ENCODE results near the gene PPP3CA.
"Not testable (repeated sequence)": the region's sequence is repeated elsewhere in the genome, so short reads cannot be mapped to it uniquely, and the experiment has no call there.

The PPP3CA gene

DNA sequence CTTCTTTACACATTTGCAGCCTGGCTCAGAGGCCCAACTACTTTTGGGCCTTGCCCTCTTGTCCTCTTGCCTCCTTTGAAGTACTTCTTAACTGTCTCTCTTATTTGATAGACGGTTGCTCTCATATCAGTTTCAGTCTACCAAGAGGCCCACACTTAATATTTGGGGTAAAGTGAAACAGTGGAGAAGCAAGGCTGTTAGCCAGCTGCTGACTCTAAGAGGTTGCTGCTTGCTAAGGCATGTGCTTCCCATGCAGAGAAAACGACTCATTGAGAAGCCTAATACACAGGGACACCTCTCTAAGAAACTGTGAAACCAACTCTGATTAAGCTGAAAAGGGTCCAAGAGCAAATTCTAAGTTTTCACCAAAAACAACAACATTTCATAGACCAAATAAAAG lies 94.6 kb downstream of the PPP3CA start:
- DNase-seq = no peak

DNA sequence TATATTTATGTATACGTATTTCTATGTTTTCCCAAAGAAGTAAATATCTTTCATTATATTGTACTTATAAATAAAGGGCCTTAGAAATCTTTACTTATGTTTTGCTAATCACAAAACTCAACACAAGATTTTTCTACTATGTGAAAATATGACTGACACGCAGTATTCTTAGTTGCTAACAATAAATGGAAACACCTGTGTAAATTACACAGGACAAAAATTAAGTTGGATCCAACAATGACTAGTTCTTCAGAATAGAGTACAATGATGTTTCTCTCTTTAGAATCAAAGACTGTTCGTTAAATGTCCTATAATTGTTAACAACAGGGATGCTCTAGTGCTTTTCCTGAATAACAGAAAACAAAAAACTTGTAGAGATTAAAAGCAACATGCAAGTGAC lies 96.1 kb downstream of the PPP3CA start:
- DNase-seq = no peak

DNA sequence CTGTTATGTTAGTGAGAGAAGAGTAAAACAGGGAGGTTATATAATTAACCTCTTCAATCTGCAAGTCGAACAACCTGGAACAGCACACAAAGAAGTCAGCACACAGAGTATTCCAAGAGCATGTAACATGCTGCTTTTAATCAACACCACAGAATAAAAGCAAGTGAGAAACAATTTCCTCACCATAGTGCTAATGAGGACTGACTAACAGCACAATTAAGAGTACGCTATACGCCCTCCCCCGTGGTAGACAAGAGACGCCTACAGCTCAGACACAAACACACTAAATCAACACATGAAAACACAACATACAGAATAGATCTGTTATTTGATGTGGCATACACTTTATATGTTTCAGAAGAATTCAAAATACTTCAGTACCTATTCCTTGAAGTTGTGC lies 103.0 kb downstream of the PPP3CA start:
- no peak for DNase-seq

DNA sequence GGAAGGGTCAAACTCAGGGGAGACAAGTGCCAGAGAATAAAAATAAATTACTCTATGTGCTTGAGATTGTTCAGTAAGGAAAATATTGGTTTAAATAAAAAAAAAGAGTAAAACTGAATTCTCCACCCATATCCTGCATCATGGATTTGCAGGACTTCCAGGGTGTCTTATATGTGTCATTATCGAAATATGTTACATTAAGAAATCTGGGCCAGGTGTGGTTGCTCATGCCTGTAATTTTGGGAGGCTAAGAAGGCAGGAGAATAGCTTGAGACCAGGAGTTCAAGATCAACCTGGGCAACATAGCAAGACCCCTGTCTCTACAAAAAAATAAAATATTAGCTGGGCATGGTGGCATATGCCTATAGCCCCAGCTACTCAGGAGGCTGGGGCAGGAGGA lies 104.9 kb downstream of the PPP3CA start:
- DNase-seq = no peak

DNA sequence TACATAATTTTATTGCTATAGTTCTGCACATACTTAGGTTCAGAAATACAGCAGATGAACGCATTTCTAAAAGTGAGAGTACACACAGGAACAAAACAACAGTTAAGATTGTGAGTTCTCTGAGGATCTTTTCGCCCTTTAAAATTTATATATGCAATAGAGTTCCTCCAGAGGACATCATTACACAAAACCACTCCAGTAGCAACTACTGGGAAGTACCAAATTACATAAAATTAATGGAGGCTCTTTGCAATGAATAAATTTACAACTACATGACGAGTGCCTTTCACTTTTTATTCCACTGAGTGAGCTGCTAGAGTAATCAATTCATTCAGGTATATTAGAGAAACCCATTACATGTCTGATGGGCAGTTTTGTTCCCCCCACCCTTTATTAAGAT lies 107.2 kb downstream of the PPP3CA start:
- DNase-seq = no peak

DNA sequence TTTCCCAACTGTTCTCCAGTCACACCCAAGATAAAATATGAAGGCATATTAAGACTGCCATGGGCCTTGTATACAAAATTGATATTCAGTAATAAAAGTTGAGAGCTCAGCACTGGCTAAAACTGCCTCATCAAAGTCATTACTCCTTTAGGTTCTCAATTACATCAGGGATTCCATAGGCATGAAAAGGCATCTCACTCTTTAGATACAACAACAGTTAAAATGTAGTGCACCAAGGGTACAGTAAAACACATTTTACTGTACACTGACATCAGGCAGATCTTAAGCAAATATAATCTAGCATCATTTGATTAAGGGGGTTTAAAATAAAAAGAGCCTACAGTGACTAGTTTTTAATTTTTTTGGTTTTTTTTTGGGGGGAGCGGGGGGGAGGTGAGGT lies 107.7 kb downstream of the PPP3CA start:
- no peak for DNase-seq

DNA sequence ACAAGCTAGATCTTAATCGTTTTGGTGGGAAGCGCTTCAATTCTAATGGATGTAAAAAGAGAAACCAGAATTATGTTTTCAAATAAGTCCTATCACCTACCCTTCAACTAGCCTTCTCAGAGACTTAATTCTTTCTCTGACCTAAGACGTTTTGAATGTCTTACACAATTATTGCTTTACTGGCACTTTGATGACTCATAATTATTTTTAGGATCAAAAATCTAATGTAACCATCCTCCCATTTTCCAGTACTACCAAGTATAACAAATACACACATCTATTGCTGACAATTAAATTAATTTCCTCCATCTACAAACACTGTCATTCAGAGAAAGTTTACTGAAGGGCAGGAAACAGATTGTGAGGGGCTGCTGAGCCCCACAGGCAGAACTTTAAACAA lies 108.6 kb downstream of the PPP3CA start:
- no peak for DNase-seq

DNA sequence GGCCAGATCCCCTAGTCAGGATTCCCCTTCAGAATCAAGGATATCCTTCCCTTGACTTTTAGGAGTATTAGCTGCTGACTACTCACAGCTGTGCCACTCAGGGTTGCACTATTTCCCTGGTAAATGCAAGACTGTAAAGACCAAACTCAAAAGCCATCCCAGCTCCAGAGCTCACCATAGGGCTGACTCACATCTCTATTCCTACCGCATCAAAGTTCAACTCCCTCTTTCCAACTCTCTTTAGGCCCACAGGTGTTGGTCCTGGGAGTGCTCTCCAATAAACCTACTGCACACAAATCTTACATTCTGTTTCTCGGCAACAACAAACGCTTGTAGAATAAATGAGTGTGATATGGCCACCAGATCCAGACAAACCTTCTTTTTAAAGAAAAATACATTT lies 109.6 kb downstream of the PPP3CA start:
- no peak for DNase-seq

DNA sequence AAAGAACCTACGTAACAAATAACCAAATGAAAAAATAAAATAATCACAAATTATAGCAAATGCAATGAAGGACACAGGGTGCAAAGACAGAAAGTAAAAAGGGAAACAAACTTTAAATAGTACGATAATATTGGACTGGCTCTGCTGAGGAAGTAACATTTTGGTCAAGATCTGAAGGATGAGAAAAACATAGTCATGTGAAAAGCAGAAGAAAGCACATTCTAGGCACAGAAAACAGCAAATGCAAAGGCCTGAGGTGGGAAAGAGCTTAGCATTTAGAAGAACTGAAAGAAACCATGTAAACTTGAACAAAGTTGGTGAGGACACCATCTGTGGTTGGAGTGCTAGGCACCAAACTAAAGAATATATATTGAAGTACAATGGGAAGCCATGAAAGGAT lies 111.2 kb downstream of the PPP3CA start:
- no peak for DNase-seq

DNA sequence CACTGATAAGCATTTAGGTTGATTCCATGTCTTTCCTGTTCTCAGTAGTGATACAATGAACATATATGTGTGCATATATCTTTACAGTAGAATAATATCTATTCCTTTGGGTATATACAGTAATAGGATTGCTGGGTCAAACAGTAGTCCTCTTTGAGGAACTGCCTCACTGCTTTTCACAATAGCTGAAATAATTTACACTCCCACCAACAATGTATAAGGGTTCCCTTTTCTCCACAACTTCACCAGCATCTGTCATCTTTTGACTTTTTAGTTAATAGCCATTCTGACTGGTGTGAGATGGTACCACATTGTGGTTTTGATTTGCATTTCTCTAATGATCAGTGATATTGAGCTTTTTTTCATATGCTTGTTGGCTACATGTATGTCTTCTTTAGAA lies 113.2 kb downstream of the PPP3CA start:
- not testable (repeated sequence) for DNase-seq

DNA sequence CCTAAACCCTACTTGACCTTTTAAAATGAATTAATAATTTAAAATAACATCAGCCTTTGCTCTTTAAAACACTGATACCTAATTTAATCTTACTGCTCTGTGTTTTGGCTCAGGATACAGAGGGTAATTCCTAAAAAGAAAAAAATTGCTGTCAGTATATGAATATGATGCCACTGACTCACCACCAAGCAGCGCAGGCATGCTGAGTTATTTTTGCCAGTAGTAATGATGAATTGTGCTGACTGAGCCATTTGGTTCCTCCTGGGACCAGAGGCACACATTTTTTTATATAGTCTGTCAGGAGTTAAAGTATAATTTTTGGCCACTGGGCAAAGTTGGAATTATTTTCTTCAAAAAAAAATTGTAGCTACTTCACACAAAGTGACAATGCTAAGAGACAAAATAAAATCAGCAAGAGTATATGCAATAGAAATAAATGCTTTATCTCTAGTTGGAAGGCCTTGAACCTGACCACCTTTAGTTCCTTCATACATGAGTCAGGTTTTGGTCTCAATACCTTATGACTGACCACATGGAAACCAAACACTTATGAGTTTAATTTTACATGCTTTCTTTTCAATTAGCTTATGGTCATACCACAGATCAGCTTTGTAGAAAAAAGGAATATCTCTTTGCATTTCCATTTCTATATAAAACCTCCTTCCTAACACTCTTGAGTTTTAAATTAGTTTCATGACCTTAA lies 115.1 kb downstream of the PPP3CA start:
- no peak for DNase-seq

DNA sequence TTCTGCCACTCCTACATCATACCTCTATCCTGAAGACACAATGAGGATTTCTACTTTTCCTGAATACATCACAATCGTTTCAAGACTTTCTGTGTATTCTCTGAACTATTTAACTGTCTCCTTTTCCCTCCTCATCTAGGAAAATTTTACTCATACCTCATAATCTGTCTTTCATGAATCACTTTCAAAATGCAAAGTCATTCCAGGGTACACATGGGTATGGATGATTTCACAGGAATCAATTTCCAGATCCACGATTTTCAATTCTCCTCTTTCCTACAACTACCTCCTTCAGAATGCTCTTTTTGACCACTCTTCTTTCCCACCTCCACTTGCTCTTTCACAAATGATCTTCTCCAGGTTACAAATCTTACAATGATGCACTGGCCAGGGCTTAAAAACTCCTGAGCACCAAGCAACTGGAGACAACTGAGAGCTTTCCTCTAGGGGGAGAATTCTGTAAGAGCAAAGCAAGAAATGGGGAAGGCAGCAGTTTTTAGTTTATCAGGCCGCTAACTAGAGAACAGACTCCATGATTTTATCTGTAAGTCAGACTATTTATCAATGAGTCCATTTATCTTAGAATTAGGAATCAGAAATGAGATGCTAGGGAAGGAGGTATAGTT lies 116.4 kb downstream of the PPP3CA start:
- DNase-seq = no peak

DNA sequence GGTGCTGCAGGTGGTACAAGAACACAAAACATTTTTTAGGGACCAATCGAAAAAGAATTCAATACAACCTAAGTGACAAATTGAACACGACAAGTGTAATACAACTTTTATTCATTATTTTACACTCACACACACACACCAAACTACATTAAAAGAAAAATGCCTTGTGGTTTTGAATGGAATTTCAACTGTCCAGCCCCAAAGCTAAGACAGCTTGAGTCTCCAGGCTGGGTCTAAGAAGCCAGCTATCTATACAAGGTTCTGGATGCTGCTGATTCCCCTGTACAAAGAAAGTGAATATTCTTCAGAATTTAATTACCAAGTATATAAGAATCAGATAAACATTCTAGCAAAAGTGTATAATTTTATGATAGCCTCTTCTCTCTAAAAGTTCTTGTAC lies 118.2 kb downstream of the PPP3CA start:
- no peak for DNase-seq

DNA sequence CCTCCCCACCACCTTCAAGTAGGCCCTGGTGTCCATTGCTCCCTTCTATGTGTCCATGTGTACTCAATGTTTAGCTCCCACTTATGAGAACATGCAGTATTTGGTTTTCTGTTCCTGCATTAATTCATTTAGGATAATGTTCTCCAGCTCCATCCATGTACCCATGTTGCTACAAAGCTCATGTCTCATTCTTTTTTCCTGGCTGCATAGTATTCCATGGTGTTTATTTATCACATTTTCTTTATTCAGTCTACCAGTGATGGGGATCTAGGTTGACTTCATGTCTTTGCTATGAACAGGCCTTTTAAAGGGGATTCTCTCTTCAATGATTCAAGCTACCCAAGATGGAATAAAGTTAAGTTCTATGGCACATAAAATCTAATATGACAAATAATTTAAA lies 119.6 kb downstream of the PPP3CA start:
- DNase-seq = no peak

DNA sequence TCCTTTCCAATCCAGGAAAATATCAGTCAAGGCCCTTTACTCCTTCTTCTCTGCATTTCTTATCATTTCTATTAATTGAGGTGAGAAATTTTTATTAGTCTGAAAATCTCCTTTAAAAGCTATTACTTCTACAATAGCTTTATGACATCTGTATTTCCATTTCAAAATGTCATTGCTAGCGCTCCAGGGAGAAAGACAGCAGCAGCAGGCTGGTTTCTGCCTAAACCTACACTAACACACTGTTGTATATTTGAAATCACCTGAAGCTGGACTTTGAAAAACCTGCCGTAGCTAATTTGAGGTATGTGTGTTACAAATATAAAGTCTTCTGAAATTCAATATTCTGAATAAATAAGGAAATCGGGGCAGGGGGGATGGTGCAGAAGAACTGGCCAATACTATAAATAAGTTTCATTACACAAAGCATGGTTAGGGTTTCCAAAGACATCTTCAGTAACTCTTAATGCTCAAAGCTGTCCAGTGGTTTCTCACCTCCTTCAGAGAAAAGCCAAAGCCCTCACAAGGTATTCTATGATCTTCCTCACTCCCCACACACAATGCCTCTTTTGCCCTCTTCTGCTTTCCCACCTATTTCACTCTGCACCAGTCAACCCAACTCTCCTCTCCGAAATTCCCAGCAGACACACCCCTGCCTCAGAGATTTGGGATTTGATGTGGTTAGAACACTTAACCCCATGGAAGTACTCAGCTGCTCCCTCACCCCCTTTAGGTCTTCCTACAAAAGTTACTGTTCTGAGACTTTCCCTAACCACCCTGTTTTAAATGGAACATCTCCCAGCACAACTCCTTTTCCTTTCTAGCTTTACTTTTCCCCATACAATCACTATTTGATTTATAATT lies 122.7 kb downstream of the PPP3CA start:
- DNase-seq = no peak

DNA sequence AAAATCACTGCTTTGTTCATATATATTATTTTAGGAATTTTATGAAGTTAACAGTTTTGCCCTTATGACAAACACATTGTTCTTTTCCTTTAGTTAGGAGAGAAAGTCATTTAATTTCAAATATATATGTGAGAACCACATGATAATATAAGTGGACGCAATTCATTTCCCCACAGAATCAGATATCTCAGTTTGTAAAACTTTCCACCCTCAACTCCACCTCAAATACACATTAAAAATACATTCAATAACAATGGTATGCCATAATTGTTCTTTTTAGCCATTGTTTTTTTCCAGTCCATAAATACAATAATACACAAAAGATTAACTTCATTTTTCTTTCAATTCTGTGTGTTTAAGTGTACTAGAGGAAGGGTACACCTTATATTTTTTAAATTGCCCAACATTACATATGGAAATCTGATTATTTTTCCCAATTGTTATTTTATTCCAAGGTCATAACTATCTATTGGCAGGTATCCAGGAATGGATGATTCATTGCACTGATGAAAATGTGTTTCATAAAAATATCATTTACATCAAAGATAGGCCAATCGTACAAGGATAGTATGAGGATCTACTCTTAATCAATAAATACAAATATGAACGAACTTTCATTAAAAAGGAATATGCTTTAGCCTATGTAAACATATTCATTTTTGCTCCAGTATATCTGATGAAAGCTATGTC lies 125.0 kb downstream of the PPP3CA start:
- no peak for DNase-seq

DNA sequence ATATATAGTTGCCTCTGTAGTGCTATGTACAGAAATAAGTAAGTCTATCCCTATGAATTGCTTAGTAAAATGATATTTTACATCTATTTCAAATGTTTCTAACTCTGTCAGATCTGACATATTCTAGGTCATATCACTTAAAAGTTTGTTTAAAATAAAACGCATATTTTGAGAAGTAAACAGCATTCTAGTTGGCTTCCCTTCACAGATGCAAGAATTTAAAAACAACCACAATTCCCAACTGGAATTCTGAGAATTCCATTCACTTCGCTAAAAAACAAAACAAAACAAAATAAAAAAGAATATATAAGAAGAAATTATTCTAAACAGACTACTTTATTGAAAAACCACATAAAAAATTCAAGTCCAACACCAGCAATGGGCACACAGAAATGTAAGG lies 126.0 kb downstream of the PPP3CA start:
- DNase-seq = no peak

DNA sequence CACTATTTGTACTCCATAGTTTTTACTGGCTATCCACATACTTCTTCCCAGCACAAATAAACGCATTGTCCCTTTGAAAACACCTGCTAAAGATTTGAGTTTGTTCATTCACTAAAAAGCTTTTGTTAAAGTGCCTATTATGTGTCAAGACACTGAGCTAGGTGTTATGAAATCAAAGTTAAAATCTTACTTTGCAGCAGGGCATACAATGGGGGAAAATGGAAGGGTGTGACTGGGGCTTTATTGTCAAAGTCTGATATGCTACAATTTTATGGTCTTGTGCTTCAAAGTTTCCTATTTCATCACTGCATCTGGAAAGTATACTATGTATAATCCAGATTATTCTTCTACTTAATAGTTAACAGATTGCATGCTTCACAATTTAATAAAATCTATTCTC lies 128.4 kb downstream of the PPP3CA start:
- DNase-seq = no peak

DNA sequence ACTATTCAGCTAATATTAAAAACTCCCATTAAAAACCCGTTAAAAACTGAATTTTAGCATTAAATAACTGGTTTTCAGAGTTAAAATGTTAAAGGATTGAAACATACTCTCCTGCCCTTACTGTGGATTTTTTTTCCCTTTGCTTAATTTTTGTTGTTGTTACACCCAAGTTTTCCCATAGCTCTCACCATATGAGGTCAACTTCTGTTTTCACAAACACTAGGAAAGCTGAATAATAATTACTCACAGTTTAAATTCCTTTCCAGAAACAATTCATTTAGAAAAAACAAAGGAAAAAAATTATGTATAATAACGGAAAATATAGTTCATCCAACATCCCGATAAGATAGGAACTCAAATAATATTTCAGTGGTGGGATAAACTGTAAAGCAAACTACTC lies 129.0 kb downstream of the PPP3CA start:
- DNase-seq = no peak

DNA sequence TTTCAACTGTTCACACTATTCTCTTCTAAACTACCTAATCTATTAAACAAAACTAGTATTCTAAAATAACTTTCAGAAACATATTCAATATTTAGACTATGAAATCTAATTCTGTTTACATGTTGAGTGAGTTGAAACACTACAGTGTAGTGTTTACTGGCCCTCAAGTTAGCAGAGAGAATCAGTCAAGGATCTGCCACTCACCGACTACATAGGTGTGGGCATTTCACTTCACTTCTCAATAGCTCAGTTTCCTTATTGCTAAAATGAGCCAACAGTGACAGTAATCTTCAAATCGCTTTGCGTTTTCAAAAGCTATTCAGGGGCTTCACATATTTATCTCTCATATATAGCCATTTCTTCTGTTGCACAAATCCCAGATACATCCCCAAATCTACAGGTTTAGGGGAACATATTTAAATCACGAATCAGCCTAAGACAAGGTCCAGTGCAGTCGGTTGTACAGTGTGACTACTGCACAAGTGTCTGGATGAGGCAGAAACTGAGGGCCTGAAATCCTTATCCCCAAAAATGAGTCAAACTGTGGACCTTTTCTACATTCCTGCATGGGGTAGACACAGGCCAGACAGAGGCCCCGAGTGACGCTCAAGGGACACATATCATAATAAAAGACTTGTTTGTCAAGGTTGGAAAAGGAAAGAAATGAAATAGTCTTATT lies 129.8 kb downstream of the PPP3CA start:
- no peak for DNase-seq

DNA sequence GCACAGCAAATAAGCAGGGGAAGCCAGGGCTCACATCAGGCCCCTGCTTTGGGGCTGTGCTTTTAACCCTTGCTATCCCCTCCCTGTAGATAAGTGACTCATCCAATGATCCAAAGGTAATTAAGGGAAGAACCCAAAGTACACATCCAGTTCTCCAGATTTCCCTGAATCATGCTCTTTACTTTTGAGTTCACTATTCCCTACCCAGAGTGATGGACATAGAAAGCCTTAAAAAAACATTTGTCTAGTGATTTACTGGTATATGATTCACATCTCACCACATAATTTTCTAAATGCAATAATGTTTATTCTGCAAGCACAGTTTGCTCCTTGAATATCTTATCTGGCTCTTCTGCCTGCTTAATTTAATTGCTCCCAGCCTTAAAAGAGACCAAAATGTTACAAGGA lies 136.2 kb downstream of the PPP3CA start:
- DNase-seq = no peak

DNA sequence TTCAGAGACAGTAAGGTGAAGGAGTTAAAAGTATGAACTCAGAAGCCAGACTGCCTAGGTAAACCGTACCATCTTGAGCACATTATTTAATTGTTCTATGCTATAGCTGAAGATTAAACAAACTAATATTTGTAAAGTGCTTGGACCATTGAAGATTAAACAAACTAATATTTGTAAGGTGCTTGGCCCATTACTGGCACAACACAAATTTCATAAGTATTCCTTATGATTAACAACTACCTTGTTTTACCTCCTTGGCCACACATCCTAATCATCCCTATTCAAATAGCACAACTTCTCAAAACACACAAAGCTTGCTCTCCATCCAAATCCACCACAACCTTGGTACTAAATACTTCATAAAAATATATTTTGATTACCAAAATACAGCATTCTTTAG lies 137.0 kb downstream of the PPP3CA start:
- DNase-seq = no peak

DNA sequence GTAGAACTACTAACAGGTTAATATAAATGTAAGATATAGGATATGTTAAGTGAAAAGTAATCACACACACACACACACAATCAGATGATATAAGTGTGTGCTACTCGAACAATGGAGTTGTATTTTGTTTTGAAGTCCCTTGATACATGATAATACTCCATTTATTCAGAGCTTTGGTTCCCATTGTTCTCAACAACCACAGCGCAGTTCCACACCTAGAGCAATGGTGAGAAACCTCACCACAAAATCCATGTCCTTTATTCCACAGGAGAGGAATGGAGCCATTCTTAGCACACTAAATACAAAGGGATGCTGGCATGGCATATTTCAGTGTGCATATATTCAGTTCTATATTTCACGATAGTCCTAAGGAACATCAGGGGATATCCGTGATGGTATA lies 139.2 kb downstream of the PPP3CA start:
- DNase-seq = no peak

Data from C1 segment of cervical spinal cord (tissue), 14 donors.